Fibroblast of peridontal ligament (primary cell): ENCODE data around the gene TPPP3.

Experiments
- DNase-seq: peaks from one replicate; pipeline ENCODE4 v3.0.0-alpha.2; 2010; ENCODE audit errors: extremely low read depth

The TPPP3 gene

GRCh38 chr16:67393111-67393787 is at the start of gene TPPP3:
TSS of gene TPPP3 (minus strand) at chr16:67393498. CDS start at chr16:67391111, 2,387 bp downstream.
- DNase-seq = peak; percentile 69

GRCh38 chr16:67442581-67443255 is 49.4 kb upstream of the TPPP3 start:
- DNase-seq = no peak

GRCh38 chr16:67441907-67442306 is 48.6 kb upstream of the TPPP3 start:
- no peak for DNase-seq

- DNase-seq = no peak
These were observed 48.0 kb upstream of the TPPP3 start for GRCh38 chr16:67441271-67441753.

- DNase-seq = no peak
These were observed 45.6 kb upstream of the TPPP3 start for GRCh38 chr16:67438824-67439393.

GRCh38 chr16:67438098-67438791 is 44.9 kb upstream of the TPPP3 start:
- DNase-seq = no peak

GRCh38 chr16:67437513-67437912 is 44.2 kb upstream of the TPPP3 start:
- DNase-seq = no peak

- DNase-seq = no peak
These were observed 43.4 kb upstream of the TPPP3 start for GRCh38 chr16:67436640-67437193.

GRCh38 chr16:67435758-67436164 is 42.5 kb upstream of the TPPP3 start:
- no peak for DNase-seq

GRCh38 chr16:67433131-67433719 is 39.9 kb upstream of the TPPP3 start:
- no peak for DNase-seq

GRCh38 chr16:67432506-67432890 is 39.2 kb upstream of the TPPP3 start:
- no peak for DNase-seq

GRCh38 chr16:67431775-67432505 is 38.6 kb upstream of the TPPP3 start:
- no peak for DNase-seq

- peak; percentile 27 for DNase-seq
These were observed 37.9 kb upstream of the TPPP3 start, which contains the start of gene HSD11B2 for GRCh38 chr16:67430977-67431774. TSS of gene HSD11B2 (plus strand) at chr16:67431121. CDS start at chr16:67431249, 128 bp downstream.

GRCh38 chr16:67430504-67430976 is 37.2 kb upstream of the TPPP3 start:
- DNase-seq = no peak

- no peak for DNase-seq
These were observed 36.7 kb upstream of the TPPP3 start for GRCh38 chr16:67429799-67430503.

- DNase-seq = no peak
These were observed 35.9 kb upstream of the TPPP3 start for GRCh38 chr16:67429053-67429798.

- no peak for DNase-seq
These were observed 34.9 kb upstream of the TPPP3 start for GRCh38 chr16:67428146-67428731.

GRCh38 chr16:67426950-67427349 is 33.7 kb upstream of the TPPP3 start:
- DNase-seq = peak; percentile 46
